Islet precursor cell (in vitro differentiated cells): ENCODE data around the gene TMEM218.
A peak's percentile ranks its signal among the peaks of the same experiment; 100 is the strongest.

ENCODE experiments used
- DNase-seq: peaks from one replicate; pipeline ENCODE4 v3.0.0-alpha.2; 2018

The TMEM218 gene

GRCh38 chr11:125111343-125112207 lies at the start of gene TMEM218:
Gene TMEM218 (minus strand): TSS chr11:125111626. CDS start chr11:125102241, 9,385 bp downstream.
- peak; percentile 100 for DNase-seq

- no peak for DNase-seq
These were observed 46.7 kb upstream of the TMEM218 start for GRCh38 chr11:125157953-125158680.

- no peak for DNase-seq
These were observed 45.8 kb upstream of the TMEM218 start for GRCh38 chr11:125157118-125157733.

DNA sequence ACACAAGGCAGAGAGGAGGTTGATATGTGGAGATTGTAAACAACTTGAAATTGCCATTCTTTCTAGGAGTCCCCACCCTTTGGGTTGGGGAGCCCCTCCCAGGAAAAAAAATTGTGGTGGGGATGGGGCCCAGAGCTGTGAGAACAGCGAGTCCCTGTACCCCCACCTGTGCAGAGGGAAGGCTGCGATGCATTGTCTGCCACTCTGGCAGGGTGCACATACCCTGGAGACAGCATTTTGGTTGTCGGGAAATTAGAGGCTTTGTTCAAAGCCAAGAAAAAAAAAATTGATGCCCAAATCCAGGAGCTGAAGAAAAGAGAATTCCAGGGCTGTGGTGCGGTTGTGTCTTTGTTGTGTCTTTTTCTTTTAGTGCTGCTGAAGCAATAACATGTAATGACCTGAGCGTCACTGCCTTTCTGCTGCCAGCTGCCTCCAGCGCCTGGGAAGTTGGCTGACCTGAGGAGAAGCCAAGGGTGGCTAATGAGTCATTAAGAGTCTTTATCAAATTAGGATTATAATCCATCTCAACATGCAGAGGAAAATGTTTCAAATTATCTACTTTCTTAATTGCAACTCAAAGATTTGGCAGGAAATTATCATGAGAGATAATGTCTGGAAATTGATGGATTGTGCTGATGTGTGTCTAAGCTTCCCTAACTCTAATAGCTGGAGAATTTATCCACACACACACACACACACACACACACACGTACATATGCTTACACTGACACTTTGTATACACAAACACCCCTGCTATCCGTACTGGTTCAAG lies 45.1 kb upstream of the TMEM218 start:
- DNase-seq, result no peak

- no peak for DNase-seq
These were observed 44.3 kb upstream of the TMEM218 start for GRCh38 chr11:125155767-125156166.

DNA sequence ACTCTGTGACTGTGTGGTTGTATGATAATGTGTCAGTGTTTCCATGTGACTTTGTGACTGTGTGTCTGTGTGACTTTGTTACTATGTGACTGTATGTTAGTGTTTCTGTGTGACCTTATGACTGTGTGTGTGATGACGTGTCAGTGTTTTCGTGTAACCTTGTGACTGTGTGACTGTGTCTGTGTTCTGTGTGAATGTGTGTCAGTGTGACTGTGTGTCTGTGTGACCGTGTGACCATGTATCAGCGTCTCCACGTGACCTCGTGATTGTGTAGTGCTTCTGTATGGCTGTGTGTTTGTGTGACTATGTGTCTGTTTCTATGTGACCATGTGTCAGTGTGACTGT lies 43.6 kb upstream of the TMEM218 start:
- no peak for DNase-seq

- peak; percentile 93 for DNase-seq
These were observed 43.1 kb upstream of the TMEM218 start for GRCh38 chr11:125154378-125155099.

DNA sequence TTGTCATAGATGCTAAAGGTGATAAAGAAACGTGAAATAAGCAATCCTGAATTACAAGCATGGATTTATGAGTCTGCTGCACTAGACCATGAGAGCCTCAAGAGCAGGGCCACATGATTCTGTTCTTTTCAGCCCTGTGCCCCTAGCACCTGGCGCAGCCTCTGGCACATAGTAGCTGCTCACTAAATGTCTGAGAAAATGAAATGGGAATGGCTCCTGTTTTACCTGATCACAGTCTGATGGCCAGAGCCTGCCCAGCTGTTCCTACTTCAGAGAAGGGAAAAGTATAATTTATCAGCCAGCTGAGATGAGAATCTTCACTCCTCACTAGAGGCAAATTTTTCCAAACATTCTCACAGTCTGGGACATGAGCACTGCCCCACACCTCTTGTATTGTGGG lies 42.4 kb upstream of the TMEM218 start:
- DNase-seq, result peak; percentile 20

GRCh38 chr11:125148743-125149142 lies 37.3 kb upstream of the TMEM218 start:
- peak; percentile 37 for DNase-seq

GRCh38 chr11:125148011-125148410 lies 36.6 kb upstream of the TMEM218 start:
- no peak for DNase-seq

GRCh38 chr11:125147280-125147679 lies 35.9 kb upstream of the TMEM218 start:
- peak; percentile 32 for DNase-seq

GRCh38 chr11:125146232-125146631 lies 34.8 kb upstream of the TMEM218 start:
- DNase-seq, result peak; percentile 62

DNA sequence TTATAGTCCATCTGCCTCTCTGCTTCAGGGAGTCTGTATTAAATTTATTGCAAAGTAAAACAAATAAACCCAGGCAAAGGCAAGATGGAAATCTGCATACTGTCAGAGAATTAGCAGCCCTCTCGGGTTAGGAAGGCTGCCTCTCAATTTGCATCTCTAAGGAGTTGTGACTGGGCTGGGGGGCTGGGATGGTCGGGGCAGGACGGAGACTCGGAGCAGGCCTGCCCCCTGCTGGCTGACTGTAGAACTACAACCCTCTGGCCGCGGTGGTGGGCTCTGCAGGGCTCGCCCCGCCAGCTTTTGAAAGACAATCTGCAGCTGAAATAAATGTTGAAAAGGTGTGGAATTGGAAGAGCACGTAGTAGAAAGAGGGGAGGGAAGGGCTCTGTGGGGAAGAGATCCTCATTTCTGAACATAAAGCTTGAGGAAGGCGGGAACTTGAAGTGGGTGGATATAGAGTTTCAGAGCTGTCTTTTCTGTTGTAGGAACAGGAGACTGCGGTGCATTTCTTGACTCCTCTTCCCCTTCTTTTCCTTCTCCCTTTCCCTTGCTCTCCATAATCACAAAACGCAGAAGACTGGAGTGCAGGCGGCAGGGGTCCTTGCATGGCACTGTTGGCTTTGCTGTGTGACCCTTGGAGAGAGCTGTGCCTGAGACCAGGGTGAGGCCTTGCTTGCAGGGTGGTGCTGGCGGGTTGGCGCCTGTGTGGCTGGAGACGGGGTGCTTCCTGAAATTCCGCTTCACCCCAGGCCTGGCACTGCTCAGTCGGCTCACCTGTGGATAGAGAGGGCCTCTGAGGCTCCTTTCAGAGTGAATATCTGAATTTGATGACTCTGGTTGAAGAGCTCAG lies 30.5 kb upstream of the TMEM218 start:
- peak; percentile 67 for DNase-seq

- no peak for DNase-seq
These were observed 29.8 kb upstream of the TMEM218 start for GRCh38 chr11:125141178-125141577.

- DNase-seq, result no peak
These were observed 28.8 kb upstream of the TMEM218 start for GRCh38 chr11:125140233-125140632.

DNA sequence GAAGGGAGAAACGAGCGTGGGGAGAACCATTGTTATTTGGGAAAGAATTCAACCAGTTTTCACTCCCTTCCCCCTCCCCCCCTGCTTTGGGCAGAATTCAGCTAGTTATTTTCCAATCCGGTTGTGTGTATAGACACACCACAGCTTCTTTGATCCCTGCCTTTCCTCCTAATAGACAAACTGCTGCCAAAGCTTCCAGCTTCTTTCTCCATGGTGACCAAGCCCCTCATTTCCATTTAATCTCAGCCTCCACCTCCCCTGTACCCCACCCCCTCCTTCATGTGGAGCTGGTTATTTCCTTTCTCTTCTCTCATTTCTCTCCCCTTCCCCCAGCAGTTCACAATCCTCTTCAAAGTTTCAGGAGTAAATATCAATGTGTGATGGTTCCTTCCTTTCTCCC lies 28.4 kb upstream of the TMEM218 start:
- DNase-seq, result no peak

- DNase-seq, result no peak
These were observed 27.5 kb upstream of the TMEM218 start for GRCh38 chr11:125138966-125139365.

- no peak for DNase-seq
These were observed 24.6 kb upstream of the TMEM218 start for GRCh38 chr11:125136001-125136400.

GRCh38 chr11:125132596-125132995 lies 21.2 kb upstream of the TMEM218 start:
- no peak for DNase-seq

- no peak for DNase-seq
These were observed 20.6 kb upstream of the TMEM218 start for GRCh38 chr11:125132071-125132470.

DNA sequence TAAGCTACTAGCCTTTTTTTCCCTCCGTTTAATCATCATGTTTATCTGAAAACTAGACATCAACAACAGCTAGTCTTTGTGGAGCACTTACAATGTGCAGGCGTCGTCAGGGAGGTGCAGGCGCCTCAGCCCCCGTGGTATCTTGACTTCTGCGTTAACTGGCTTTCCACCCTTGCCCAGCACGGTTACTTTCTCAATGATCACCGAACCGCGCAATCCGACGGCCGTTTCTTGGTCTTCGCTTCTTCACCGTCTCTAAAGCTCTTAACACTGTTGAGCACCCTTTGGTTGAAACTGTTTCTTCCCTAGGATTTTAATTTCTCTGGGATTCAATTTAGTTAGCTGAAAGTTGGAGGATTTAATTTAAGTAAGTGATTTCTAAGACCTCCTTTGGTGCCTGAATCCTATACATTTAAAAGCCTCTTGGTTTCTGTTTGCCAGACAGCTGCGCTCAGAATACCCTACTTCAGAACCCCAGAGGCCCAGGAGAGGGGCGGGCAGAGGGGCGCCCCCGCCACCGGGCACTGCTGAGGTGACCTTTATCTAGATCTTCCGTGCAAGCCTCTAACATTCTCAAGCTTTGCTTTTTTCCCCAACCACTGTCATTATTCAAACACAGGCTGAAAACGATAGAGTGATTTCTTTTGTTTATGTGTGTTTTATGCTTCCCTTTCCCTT lies 18.0 kb upstream of the TMEM218 start:
- DNase-seq, result no peak
